ENCODE results near the gene BBLN.

Gene BBLN

GRCh38 chr9:128145536-128145935 is 14.5 kb upstream of the BBLN start:
- no peak for DNase-seq (ENCODE audit: low spot score)

GRCh38 chr9:128145951-128146351 is 14.1 kb upstream of the BBLN start:
- no peak for DNase-seq (ENCODE audit: low spot score)

GRCh38 chr9:128146591-128147120 is 13.4 kb upstream of the BBLN start:
- DNase-seq (ENCODE audit: low spot score): no peak

GRCh38 chr9:128148509-128149000 is 11.5 kb upstream of the BBLN start:
- no peak for DNase-seq (ENCODE audit: low spot score)

- no peak for DNase-seq (ENCODE audit: low spot score)
Observed at GRCh38 chr9:128149001-128149701, 10.9 kb upstream of the BBLN start, which contains the start of gene LCN2. LCN2 (plus strand) TSS chr9:128149453; CDS start chr9:128149526, 73 bp downstream.

GRCh38 chr9:128149951-128150593 is 10.0 kb upstream of the BBLN start:
- no peak for DNase-seq (ENCODE audit: low spot score)

- DNase-seq (ENCODE audit: low spot score): no peak
Observed at GRCh38 chr9:128150594-128151308, 9.3 kb upstream of the BBLN start.

GRCh38 chr9:128151309-128152132 is 8.5 kb upstream of the BBLN start:
- no peak for DNase-seq (ENCODE audit: low spot score)

- DNase-seq (ENCODE audit: low spot score): no peak
Observed at GRCh38 chr9:128152133-128153059, 7.7 kb upstream of the BBLN start.

GRCh38 chr9:128153060-128153946 is 6.8 kb upstream of the BBLN start:
- DNase-seq (ENCODE audit: low spot score): no peak

GRCh38 chr9:128153947-128154695 is 5.9 kb upstream of the BBLN start:
- no peak for DNase-seq (ENCODE audit: low spot score)

GRCh38 chr9:128155736-128156500 is 4.1 kb upstream of the BBLN start:
- no peak for DNase-seq (ENCODE audit: low spot score)

GRCh38 chr9:128159522-128159783 is 612 bp upstream of the BBLN start:
- DNase-seq (ENCODE audit: low spot score): no peak

GRCh38 chr9:128160603-128160987 is 530 bp downstream of the BBLN start:
- peak; percentile 32 for DNase-seq (ENCODE audit: low spot score)

- DNase-seq (ENCODE audit: low spot score): no peak
Observed at GRCh38 chr9:128161215-128161902, 1.3 kb downstream of the BBLN start.

- no peak for DNase-seq (ENCODE audit: low spot score)
Observed at GRCh38 chr9:128162215-128163026, 2.4 kb downstream of the BBLN start.

- no peak for DNase-seq (ENCODE audit: low spot score)
Observed at GRCh38 chr9:128163027-128163515, 3.0 kb downstream of the BBLN start.

Measured in putamen (tissue), 1 donor.